ENCODE results near the gene CTPS2.
A peak's percentile ranks its signal among the peaks of the same experiment; 100 is the strongest.
"Not testable (repeated sequence)": the region's sequence is repeated elsewhere in the genome, so short reads cannot be mapped to it uniquely, and the experiment has no call there.

The CTPS2 gene

DNA sequence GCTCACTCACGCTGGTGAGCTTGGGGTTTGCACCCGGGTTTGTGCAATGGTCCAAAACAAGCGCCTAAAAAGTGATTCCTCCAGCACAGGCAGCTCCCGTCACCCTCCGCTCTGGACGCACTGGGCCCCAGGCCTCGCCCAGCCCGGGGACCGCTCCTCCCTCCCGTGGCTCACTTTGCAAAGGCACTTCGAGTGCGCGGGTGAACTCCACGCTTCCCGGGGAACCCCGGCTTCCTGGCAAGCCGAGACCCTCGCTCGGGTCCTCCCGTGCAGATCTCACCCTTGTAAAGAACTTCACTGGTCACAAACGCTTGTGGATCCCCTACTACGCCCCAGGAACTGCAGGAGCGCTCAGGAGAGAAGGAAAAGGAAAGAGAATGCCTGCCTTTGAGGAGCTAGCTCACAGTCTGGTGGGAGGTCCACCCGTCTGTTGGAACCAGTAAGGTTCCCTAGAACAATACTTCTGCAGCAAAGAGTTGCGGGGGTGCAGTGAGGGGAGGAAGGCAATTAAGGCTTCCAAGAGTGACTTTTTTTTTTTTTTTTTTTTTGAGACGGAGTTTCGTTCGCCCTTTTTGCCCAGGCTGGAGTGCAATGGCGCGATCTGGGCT, at the start of gene CTPS2:
TSS of gene CTPS2 (minus strand) at position 122 of the 608 bp plus-strand sequence. CDS start 9,767 bp downstream, outside the sequence.
- DNase-seq: peak; percentile 81

GRCh38 chrX:16761500-16761899, 49.0 kb upstream of the CTPS2 start:
- DNase-seq: not testable (repeated sequence)

GRCh38 chrX:16756724-16757123, 44.3 kb upstream of the CTPS2 start:
- DNase-seq: no peak

GRCh38 chrX:16754019-16754418, 41.5 kb upstream of the CTPS2 start:
- no peak for DNase-seq

DNA sequence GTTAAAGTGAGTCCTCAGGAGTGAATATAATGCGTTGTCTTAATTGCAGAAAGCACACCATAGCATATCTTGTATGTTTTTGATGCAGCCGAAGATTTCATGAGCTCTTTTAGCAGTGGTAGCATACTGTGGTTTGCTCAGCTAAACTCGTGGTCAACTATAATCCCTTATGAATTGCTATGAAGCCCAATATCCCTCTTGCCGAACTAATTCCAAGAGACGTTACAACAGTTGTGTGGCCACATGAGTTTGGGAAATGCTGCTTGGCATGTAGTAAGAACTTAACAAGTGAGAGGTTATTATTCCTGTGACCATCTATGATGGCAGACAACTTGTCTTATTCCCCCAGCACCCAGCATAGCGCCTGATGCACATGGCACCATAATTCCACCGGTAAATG, 37.7 kb upstream of the CTPS2 start:
- no peak for DNase-seq

DNA sequence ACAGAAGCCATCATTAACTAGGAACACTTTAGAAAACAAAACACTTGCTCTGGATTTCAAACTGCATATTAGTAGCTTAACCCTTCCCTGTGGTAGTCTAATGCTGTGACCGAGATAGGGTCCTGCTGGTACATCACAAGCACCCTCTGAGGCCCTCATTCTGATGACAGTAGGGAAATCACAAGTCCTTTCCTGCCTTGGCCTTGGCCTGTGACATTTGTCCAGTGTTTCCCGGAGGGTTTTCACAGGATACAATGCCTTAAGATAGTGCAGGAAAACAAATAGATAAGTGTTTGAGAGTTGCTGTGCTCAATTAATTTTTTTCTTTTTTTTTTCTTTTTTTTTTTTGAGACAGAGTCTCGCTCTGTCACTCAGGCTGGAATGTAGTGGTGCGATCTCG, 36.0 kb upstream of the CTPS2 start:
- no peak for DNase-seq

DNA sequence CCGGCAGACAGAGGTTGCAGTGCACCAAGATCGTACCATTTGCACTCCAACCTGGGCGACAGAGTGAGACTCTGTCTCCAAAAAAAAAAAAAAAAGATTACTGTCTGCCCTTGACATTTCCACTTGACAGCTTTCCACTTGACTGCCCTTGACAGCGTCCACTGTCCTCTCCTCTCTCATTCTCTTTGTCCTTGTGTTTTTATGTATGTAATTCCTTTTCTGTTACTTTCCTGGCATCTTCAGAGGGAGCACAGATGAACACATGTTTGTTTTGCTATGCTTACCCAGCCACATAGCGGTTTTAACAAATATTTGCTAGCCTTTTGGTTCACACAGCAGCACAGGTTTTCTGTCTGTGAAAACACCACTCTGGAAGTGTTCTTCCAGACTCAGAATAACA, 33.2 kb upstream of the CTPS2 start:
- peak; percentile 63 for DNase-seq

DNA sequence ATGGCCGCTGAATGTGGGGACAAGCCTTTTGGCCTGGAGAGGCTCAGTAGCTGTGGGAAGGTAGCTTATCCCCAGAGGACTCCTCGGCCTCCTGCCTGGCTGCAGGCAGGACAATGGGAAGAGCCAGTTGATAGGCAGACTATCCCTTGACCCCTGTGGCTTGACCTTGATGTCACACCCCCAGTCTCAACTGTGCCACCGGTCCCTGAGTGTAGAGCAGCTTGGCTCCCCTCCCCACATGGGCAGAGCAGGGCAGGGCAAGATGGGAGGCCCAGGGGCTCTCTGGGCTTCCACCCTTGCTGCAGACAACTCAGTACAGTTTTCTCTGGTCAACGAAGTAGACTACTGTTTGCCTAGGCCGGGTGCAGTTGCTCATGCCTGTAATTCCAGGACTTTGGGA, 32.6 kb upstream of the CTPS2 start:
- peak; percentile 30 for DNase-seq

DNA sequence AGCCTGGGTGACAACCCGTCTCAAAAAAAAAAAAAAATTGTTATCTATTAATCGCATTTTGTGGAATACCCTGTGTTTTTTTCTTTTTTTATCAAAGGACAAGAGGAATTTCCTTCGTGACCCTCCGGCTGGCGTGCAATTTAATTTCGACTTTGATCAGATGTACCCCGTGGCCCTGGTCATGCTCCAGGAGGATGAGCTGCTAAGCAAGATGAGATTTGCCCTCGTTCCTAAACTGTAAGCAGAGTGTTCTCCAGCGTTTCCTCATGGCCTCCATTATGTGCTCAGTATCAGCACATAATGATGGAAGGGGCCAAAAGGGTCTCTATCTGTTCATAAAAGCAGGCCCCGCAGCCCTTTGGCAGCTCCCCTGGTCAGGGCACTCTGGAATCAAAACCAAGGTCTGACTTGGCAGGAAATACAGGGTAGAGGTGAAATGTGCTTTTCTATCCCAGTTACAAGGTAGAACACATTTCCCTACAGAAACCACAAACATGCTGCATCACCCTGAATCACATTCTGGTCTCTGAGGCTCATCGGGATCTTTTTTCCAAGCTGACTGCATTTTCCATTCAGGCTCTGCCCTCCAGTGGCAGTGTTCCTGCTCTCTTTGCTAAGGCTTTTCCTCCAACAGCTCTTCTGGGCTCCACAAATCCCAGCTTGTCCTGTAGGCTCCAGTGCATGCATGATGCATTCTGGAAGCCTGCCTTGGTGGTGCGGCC, 31.3 kb upstream of the CTPS2 start:
- DNase-seq: peak; percentile 24

- no peak for DNase-seq
Observed at GRCh38 chrX:16739574-16739973, 27.1 kb upstream of the CTPS2 start.

GRCh38 chrX:16737024-16737423, 24.6 kb upstream of the CTPS2 start:
- no peak for DNase-seq

DNA sequence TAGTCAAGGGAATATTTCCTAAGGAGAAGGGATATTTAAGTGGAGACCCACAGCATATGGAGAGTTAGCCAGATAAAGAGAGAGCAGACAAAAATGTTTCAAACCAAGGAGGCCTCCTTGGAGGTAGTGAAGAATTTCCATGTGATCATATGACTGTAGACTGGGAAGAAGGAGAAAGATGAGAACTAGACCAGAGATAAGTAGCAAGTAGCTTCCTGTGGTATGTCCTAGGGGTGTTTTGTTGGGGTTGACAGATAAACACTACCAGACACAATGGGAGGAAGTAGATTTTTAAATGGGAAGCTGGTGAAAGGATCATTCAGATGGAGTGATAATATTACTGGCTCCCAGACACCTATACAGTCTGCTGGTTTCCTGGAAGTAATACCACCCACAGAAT, 20.5 kb upstream of the CTPS2 start:
- no peak for DNase-seq

DNA sequence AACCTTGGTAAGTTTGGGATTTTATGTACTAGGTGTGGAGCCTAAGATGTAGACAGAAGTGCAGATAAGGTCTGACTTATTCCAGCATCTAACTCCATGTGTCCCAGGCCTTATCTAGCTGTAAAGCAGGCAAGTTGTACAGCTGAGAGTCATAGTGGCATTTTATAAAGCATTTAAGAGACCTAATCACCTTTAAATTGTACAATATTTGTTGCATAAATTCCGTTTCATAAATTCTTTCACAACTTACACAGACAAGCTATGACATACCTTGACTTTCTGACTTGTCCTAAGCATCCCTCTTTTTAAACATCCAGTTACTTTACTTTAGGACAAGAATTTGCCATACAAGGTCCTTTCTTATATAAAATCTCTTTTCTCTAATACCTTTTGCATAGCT, 18.0 kb upstream of the CTPS2 start:
- DNase-seq: no peak

- no peak for DNase-seq
Observed at GRCh38 chrX:16727637-16728036, 15.2 kb upstream of the CTPS2 start.

DNA sequence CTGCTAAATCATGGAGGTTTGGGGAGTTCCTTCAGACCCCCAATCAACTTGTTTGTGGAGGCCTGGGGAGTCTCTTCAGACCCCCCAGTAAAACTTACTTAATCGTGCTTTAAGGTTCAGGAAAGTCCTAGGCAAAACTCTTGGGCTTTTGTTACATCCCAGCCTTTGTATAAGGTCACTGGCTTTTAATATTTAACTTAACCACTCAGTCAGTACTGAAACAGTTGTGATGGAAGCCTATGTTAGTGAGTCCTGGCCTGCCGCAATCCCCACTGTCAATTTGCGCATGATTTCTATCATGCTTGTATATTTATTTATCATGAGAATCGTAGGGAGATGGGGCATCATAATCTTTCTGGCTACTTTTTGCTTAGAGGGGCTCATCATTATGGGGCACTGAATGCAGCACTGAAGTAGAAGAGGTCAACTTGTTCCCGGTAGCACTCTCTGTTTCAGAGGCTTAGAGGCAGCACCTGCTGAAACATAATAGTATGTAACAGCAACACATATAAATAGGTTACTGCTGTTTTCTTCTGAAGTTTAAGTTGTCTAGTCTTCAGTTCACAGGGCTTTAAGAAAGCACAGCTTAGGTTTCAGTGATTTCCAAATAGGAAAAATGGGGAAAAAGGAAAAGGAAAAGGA, 14.0 kb upstream of the CTPS2 start:
- DNase-seq: peak; percentile 30

GRCh38 chrX:16725072-16725471, 12.6 kb upstream of the CTPS2 start:
- DNase-seq: no peak

GRCh38 chrX:16722481-16722880, 10.0 kb upstream of the CTPS2 start:
- peak; percentile 12 for DNase-seq

- DNase-seq: peak; percentile 99
Observed at GRCh38 chrX:16719334-16720084, 7.0 kb upstream of the CTPS2 start, which contains the start of gene SYAP1. TSS of gene SYAP1 (plus strand) at chrX:16719612. CDS start at chrX:16719725, 113 bp downstream.

- no peak for DNase-seq
Observed at GRCh38 chrX:16718824-16719333, 6.4 kb upstream of the CTPS2 start.

GRCh38 chrX:16716451-16716850, 4.0 kb upstream of the CTPS2 start:
- not testable (repeated sequence) for DNase-seq

GRCh38 chrX:16715638-16716037, 3.2 kb upstream of the CTPS2 start:
- DNase-seq: not testable (repeated sequence)

DNA sequence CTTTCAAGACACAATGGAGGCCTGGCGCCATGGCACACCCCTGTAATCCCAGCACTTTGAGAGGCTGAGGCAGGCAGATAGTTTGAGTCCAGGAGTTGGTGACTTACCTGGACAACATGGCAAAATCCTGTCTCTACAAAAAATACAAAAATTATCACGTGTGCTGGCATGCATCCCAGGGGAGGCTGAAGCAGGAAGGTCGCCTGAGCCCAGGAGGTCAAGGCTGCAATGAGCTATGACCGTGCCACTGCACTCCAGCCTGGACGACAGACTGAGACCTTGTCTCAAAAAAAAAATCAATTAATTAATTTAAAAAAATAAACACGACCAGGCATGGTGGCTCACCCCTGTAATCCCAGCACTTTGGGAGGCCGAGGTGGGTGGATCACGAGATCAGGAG, 2.0 kb upstream of the CTPS2 start:
- no peak for DNase-seq

DNA sequence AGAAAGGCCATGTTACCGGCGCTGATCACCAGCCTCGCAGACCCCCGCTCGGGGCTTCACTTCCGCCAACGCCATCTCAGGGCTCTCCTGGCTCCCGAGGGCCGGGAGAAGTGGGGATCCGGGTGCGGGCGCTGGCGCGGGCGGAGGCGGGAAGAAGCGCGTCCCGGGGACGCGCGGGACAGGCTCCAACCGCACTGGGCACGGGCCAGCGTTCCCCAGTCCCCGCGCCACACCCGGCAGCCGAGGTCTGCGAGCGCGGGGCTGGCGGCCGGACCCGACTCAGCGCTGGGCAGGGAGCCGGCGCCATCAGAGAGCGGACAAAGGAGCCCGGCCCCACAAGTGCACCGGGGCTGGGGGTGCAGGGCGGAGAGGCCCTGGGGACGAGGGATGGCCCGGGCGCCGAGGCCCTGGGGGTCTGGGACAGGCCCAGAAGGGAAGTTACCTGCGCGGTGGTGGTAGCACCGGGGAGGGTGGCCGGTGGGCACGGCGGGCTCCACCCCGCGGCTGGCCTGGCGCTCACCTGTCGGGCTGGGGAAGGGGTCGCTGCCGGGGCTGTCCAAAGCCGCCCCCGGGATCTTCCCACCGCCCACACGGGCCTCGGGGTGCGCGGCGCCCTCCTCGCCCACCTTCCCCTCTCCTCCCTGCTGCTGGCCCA, 449 bp downstream of the CTPS2 start:
- peak; percentile 46 for DNase-seq
